Measurements from ENCODE around the gene TAMALIN. TPM values are rescaled to one million over a fixed set of nuclear protein-coding genes. Genes with fewer than 3 reads are reported as not detected.

The TAMALIN gene
- total RNA-seq (2022; extraction: Qiagen RNA extraction), result 0.45 to 1.1 TPM (median 0.84 TPM) in 5 replicates

DNA sequence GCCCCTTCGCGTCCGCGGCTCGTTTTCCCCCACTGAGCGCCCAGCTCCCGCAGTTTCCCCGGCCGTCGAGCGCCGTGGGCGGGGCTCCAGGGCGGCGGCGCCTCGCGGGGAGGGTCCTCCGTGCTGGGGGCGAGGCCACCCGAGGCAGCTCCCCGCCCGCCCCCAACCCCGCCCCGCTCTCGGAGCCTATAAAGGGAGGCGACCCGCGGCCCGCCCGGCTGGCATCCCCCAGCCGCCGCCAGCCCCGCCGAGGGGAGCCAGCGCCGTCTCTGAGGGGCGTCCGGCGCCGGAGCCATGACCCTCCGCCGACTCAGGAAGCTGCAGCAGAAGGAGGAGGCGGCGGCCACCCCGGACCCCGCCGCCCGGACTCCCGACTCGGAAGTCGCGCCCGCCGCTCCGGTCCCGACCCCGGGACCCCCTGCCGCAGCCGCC is at the start of gene TAMALIN:
TAMALIN (plus strand) TSS at position 221 of the 432 bp plus-strand sequence; CDS start at position 295, 74 bp downstream.

DNA sequence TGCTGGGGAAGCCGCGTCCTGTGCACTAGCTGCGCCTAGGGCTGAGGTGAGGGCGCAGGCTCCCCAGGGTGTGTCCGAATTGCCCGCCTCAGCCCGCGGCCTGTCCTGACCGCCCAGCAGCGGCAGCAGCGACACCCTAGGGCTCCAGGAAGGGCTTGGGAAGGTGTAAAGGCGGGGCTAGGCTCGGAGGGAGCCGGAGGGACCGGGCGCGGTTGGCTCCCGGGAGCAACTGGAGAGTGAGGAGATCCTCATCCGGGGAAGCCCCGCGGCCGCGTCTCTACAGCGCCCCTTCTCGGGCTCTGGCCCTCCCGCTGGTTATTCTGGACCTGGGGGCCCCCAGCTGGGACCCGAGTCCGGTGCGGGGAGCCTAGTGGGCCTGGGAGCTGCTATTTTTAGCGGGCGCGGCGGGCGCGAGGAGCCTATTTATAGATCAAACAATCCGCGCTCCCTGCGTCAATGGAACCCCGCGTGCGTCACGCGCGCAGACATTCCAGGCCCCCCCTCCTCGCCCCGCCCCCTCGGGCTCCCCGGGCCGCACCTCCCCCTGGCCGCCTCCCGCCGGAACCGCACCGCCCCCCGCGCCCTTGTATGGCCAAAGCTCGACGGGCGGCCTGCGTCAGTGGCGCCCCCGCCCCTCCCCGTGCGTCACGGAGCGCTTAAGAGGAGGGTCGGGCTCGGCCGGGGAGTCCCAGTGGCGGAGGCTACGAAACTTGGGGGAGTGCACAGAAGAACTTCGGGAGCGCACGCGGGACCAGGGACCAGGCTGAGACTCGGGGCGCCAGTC is 44.2 kb downstream of the TAMALIN start, which contains the start of gene NR4A1:
NR4A1 (plus strand) TSS at position 685 of the 784 bp plus-strand sequence. CDS start 2,887 bp downstream, outside the sequence.

Other genes starting within 250 kb of the TAMALIN start
- gene FIGNL2, start 158.2 kb upstream of the TAMALIN start, total RNA-seq (2022; extraction: Qiagen RNA extraction), result 0.18 to 0.28 TPM (median 0.26 TPM) in 5 replicates
- gene ANKRD33, start 118.8 kb upstream of the TAMALIN start, total RNA-seq (2022; extraction: Qiagen RNA extraction), result 0.03 to 0.15 TPM in 2 of 5 replicates, not detected in the others
- gene ACVRL1, start 99.4 kb upstream of the TAMALIN start, total RNA-seq (2022; extraction: Qiagen RNA extraction), result 0.05 to 0.20 TPM (median 0.06 TPM) in 5 replicates
- 14.4 to 21.7 TPM (median 16.6 TPM) in 5 replicates for gene ACVR1B, start 55.2 kb upstream of the TAMALIN start, total RNA-seq (2022; extraction: Qiagen RNA extraction)
- 30.5 to 47.3 TPM (median 33.2 TPM) in 5 replicates for gene NR4A1, start 44.5 kb downstream of the TAMALIN start, total RNA-seq (2022; extraction: Qiagen RNA extraction)
- 89.9 to 103 TPM (median 94.3 TPM) in 5 replicates for gene ATG101, start 63.0 kb downstream of the TAMALIN start, total RNA-seq (2022; extraction: Qiagen RNA extraction)
- gene SMIM41, start 72.8 kb downstream of the TAMALIN start, total RNA-seq (2022; extraction: Qiagen RNA extraction), result not detected in 5 replicates
- gene KRT80, start 185.1 kb downstream of the TAMALIN start, total RNA-seq (2022; extraction: Qiagen RNA extraction), result 39.0 to 49.0 TPM (median 41.2 TPM) in 5 replicates
- gene KRT7, start 226.3 kb downstream of the TAMALIN start, total RNA-seq (2022; extraction: Qiagen RNA extraction), result 5,165 to 6,050 TPM (median 5,522 TPM) in 5 replicates

Data from A549 treated with Hydrocortisone at 1 μM for 4 hours (cell line).